Umbilical cord (tissue), 2 donors: ENCODE measurements around the gene CFAP53. TPM values are rescaled to one million over a fixed set of nuclear protein-coding genes. Genes with fewer than 3 reads are reported as not detected.
"Not testable (repeated sequence)": the region's sequence is repeated elsewhere in the genome, so short reads cannot be mapped to it uniquely, and the experiment has no call there.

Experiments
- DNase-seq: peaks from one replicate; pipeline ENCODE4 v3.0.0-alpha.2; 2015; ENCODE audit warnings: low spot score
- total RNA-seq: library from RNA; depleted of rRNA; stranded (reverse); fragments of >200 nt; gene quantifications from one replicate; pipeline ENCODE4 v1.2.3, GENCODE V29; 2014; ENCODE audit warnings: low replicate concordance; ENCODE audit not compliant: insufficient read depth

Gene CFAP53
- total RNA-seq, 1 donor from 2014 or later = 0.96 TPM

- DNase-seq = not testable (repeated sequence)
These were observed 22.2 kb upstream of the CFAP53 start for GRCh38 chr18:50288348-50289107.

- peak; percentile 100 for DNase-seq
These were observed 21.4 kb upstream of the CFAP53 start, which contains the start of gene CXXC1 for GRCh38 chr18:50287441-50288347. Gene CXXC1 (minus strand): TSS chr18:50287692. CDS start chr18:50287589, 103 bp downstream.

GRCh38 chr18:50287028-50287440, 20.7 kb upstream of the CFAP53 start:
- no peak for DNase-seq

GRCh38 chr18:50286391-50287027, 20.2 kb upstream of the CFAP53 start:
- DNase-seq = no peak

DNA sequence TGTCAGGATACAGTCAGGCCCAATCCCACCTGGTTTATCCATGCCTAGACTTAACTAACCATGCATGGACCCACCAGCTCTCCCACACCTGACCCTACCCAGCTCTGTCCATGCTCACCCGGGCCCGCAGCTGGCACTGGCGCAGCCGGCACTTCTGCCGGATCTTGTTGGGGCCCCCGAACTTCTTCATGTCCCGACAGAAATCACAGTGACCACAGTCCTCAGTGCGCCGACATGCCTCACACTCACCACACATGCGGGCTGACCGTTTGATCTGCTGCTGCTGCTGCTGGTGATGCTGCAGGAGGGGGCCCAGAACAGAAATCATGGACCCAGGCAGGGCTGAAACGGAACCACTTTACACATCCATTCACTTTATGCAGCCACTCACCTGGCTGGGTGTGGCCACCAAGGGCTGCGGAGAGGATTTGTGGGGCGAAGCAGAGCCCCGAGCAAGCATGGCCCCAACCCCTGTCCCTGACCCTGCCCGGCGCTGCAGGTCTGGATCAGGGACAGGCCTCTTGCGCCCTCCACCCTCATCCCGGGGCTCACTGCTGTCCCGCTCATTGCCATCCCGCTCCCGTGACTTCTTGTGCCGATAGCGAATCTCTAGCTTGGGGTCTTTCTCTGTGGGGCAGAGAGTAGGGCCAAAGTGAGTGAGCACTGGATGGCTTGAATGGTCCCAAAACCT, 19.5 kb upstream of the CFAP53 start:
- DNase-seq = no peak

GRCh38 chr18:50285071-50285470, 18.8 kb upstream of the CFAP53 start:
- no peak for DNase-seq

- DNase-seq = no peak
These were observed 18.1 kb upstream of the CFAP53 start for GRCh38 chr18:50284255-50284885.

GRCh38 chr18:50283469-50284209, 17.3 kb upstream of the CFAP53 start:
- no peak for DNase-seq

DNA sequence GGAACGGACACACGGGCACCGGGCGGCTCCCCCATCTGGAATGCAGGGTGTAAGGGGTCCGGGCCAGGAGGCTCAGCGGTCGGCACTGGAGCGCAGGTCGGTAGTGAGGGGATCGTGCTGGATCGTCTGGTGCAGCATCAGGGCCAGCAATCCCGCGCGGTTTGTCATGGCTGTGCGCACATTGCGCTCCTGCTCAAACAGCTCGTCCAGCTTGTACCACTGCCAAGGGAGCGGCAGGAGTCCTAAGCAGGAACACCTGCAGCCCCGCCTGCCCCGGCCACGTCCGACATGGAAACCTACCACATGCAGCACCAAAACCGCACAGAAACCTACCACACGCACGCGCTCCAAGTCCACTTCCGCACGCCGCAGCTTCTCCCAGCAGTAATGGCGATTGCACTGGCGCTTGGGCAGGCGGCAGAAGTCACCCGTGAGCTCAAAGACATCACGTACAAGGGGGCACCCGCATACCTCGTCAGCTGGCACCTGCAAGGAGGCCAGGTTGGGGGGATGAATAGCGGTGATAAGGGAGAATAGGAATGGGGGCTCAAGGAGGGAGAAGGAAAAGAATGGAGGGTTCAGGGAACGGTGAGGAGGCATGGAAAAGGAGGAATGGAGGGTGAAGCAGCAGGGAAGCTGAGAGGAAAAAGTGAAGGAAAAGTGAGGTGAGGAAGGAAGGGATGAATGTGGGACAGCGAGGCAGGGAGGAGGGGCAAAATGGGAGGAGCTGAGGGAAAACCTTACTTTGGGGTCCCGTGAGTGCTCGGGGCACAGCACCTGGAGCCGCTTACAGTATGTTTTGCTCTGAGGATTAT, 16.4 kb upstream of the CFAP53 start:
- no peak for DNase-seq

DNA sequence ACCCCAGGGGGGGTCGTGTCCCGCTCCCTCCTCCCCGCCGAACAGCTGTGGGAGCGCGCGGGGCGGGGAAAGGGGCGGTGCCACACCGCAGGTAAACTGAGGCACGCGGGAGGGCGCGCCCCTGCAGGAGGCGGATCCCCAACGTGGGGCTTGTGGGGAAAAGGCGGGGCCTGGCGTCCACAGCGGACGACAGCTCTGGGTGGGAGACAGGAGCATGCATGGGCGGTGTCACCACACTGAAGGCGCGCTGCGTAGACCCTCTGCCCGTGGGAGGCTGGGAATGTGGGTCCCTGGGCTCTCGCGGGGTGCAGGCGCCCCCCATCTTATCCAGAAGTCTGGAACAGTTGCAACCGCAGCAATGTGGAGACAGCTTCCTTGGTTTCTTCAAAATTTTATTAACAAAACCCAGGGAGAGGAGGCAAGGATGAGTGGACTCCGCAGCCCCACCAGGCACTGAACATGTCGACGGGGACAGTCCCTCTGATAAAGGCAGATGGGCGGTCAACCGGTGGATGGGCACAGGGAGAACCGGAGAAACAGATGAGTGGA, 15.8 kb upstream of the CFAP53 start:
- no peak for DNase-seq

- peak; percentile 100 for DNase-seq
These were observed 15.1 kb upstream of the CFAP53 start, which contains the start of gene MBD1 for GRCh38 chr18:50281295-50281971. Gene MBD1 (minus strand): TSS chr18:50281523. CDS start chr18:50279992, 1,531 bp downstream.

DNA sequence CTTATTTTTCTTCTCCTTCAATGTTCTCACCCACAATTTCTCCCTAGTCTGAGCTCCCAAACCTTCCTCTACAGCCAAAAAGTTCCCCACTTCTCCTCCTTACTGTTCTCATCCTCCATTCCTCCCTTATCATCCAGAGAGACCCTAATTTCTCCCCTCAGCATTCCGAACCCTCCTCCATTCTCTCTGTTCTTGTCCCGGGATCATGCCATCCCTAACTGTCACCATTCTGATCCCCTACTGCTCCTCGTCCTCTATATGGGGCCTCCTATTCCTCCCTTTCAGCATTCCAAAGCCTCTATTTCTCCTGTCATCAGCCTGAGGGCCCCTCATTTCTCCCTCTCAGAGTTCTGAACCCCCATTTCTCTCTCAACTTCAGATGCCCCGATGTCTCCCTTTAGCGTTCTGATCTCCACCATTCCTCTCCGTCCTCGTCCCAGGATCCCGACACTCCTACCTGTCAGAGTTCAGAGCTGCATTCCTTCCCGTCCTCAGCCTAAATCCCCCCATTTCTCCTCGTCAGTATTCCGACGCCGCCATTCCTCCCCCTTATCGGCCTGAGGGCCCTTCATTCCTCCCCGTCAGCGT, 14.5 kb upstream of the CFAP53 start:
- no peak for DNase-seq

GRCh38 chr18:50279752-50280151, 13.5 kb upstream of the CFAP53 start:
- no peak for DNase-seq

DNA sequence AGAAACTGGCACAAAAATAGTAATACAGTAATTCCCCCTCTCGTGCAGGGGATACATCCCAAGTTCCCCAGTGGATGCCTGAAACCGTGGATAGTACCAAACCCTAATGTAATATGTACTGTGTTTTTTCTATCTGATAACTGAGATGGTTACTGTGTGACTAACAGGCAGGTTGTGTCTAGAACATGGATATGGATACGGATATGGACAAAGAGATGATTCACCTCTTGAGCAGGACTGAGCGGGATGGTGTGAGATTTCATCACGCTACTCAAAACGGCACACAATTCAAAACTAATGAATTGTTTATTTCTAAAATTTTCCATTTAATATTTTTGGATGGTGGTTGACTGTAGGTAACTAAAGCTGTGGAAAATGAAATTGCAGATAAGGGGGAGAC, 11.6 kb upstream of the CFAP53 start:
- DNase-seq = no peak

GRCh38 chr18:50276452-50276851, 10.2 kb upstream of the CFAP53 start:
- no peak for DNase-seq

DNA sequence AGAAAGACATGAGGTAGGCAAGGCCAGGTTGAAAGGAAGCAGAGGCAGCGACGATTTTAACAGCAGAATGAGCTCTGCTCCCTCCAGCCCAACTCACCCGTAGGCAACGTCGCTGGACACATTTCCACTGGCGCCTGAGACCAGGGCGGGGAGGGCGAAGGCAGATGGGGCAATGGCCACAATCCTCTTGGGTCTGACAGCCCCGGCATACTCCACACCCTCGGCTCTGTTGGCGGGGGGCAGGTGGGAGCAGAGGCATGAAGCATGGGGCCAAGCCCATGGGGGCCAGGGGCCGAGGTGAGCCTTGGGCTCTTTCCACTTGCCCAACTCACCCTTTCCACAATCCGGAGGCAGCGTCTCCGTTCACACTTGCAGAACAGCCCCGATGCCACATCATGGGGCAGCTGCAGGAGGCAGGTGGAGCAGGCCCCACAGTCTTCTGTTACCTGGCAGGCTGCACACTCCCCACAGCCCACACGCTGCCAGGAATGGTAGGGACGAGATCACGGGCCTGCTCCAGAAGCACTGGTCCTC, 9.3 kb upstream of the CFAP53 start:
- DNase-seq = no peak

DNA sequence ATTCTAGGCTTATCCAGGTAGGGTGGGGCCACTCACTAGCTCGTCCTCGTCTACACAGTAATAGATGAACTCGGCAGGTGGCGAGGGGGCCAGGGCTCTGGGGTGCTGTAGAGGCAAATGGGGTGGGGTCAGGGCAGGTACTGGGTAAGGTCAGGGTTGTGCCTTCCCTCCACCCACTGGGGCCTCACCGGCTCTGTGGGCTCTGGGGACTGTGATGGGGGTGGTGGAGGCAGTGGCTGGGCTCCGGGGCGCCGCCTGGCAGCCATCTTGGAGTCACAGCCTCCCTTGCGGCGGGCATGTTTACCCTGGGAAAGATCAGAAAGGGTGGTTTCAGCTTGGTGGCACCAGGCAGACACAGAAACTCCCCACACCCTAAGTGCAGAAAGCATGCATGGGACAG, 8.6 kb upstream of the CFAP53 start:
- no peak for DNase-seq

GRCh38 chr18:50274044-50274442, 7.7 kb upstream of the CFAP53 start:
- DNase-seq = no peak
